B cell (primary cell): ENCODE measurements around the gene WNK4. TPM values are rescaled to one million over a fixed set of nuclear protein-coding genes. Genes with fewer than 3 reads are reported as not detected.
A peak's percentile ranks its signal among the peaks of the same experiment; 100 is the strongest.

Experiments
- ATAC-seq: fragments of 200-7000 bp; cut with Tn5 transposase; one replicate; pipeline ENCODE4 v1.10.0; 2021; ENCODE audit warnings: low read depth, mild to moderate bottlenecking, moderate number of reproducible peaks, moderate library complexity
- CTCF ChIA-PET: fragments of 350-600 bp; sonication (Branson Sonifier 250); formaldehyde crosslinking; loops from one replicate; lab custom pipeline; 2021; ENCODE audit warnings: antibody characterized with exemption, inconsistent platforms; lab: Charles Lee
- POLR2A ChIA-PET: fragments of 350-600 bp; sonication (Branson Sonifier 250); formaldehyde crosslinking; loops from one replicate; lab custom pipeline; 2021; ENCODE audit warnings: antibody characterized with exemption; lab: Charles Lee
- DNase-seq: peaks from one replicate; pipeline ENCODE4 v3.0.0; 2013
- H2AFZ ChIP-seq: 2 replicates; pipeline ENCODE4 v1.6.1; 2012; ENCODE audit warnings: mild to moderate bottlenecking, low read depth, low read length; ENCODE audit not compliant: insufficient read depth, poor library complexity, severe bottlenecking
- H3K27ac ChIP-seq, 2 donors: 1 replicate in 1 of 2; 2 replicates in 1 of 2; pipeline ENCODE4 v1.5.1; 2012 to 2013; ENCODE audit warnings: low read length in 2 of 2, mild to moderate bottlenecking in 2 of 2, moderate library complexity in 1 of 2
- H3K27me3 ChIP-seq, 4 experiments: fragments of 200-600 bp in 1 of 4; sonication (generic) in 1 of 4; replicated peaks in 1 of 4; 1 replicate in 2 of 4; 2 replicates in 2 of 4; pipeline versions ENCODE4 v1.6.1 to v1.7.0; 2013 to 2016; ENCODE audit warnings: low read length in 3 of 4, mild to moderate bottlenecking in 2 of 4, mixed read lengths in 1 of 4, moderate library complexity in 1 of 4; ENCODE audit not compliant: insufficient read depth in 4 of 4, control insufficient read depth in 3 of 4; ENCODE audit errors: control extremely low read depth in 1 of 4
- H3K36me3 ChIP-seq, 2 experiments: replicated peaks in 1 of 2; 1 replicate in 1 of 2; 2 replicates in 1 of 2; pipeline versions ENCODE4 v1.6.1 to v1.7.1; 2013; ENCODE audit warnings: low read length in 1 of 2; ENCODE audit not compliant: insufficient read depth in 2 of 2, control insufficient read depth in 1 of 2; ENCODE audit errors: control extremely low read depth in 1 of 2, extremely low read depth in 1 of 2
- H3K4me1 ChIP-seq, 2 donors: fragments of 200-600 bp in 1 of 2; sonication (generic) in 1 of 2; 1 replicate in 1 of 2; 2 replicates in 1 of 2; pipeline versions ENCODE4 v1.5.1 to v1.6.1; 2013 to 2017; ENCODE audit warnings: low read length in 2 of 2; ENCODE audit not compliant: control insufficient read depth in 2 of 2, insufficient read depth in 2 of 2
- H3K4me2 ChIP-seq: replicated peaks from 2 replicates; pipeline ENCODE3; 2012; ENCODE audit warnings: mild to moderate bottlenecking, low read depth, low read length; ENCODE audit not compliant: poor library complexity, severe bottlenecking
- H3K4me3 ChIP-seq, 5 experiments: fragments of 200-600 bp in 1 of 5; sonication (generic) in 1 of 5; 1 replicate in 3 of 5; 2 replicates in 2 of 5; pipeline versions ENCODE4 v1.5.1 to v1.7.0; 2011 to 2016; ENCODE audit warnings: low read length in 4 of 5, mild to moderate bottlenecking in 4 of 5, low read depth in 2 of 5, control low read depth in 1 of 5, moderate library complexity in 1 of 5; ENCODE audit not compliant: insufficient read depth in 1 of 5; ENCODE audit errors: control extremely low read depth in 1 of 5, extremely low read depth in 1 of 5
- H3K79me2 ChIP-seq: fragments of 200-600 bp; sonication (generic); one replicate; pipeline ENCODE4 v1.6.0; 2016; ENCODE audit warnings: low read length; ENCODE audit not compliant: control insufficient read depth, insufficient read depth
- H3K9ac ChIP-seq: fragments of 200-600 bp; sonication (generic); 2 replicates; pipeline ENCODE4 v1.6.1; 2017; ENCODE audit warnings: mild to moderate bottlenecking, low read length, moderate library complexity
- H3K9me3 ChIP-seq, 3 donors: one replicate each; pipeline versions ENCODE4 v1.6.1 to v1.7.1; 2013; ENCODE audit warnings: low read length in 2 of 3; ENCODE audit not compliant: control insufficient read depth in 2 of 3, insufficient read depth in 1 of 3; ENCODE audit errors: control extremely low read depth in 1 of 3
- H4K20me1 ChIP-seq: 2 replicates; pipeline ENCODE4 v1.6.0; 2012; ENCODE audit warnings: mild to moderate bottlenecking, low read length; ENCODE audit not compliant: insufficient read depth, control insufficient read depth, poor library complexity, severe bottlenecking
- H3K27ac Mint-ChIP-seq: one replicate; pipeline ENCODE4 v1.8.0; 2021; ENCODE audit warnings: mixed read lengths
- H3K27me3 Mint-ChIP-seq: one replicate; pipeline ENCODE4 v1.8.0; 2021; ENCODE audit warnings: mixed read lengths
- H3K4me1 Mint-ChIP-seq: one replicate; pipeline ENCODE4 v1.8.0; 2021; ENCODE audit warnings: mixed read lengths
- H3K4me3 Mint-ChIP-seq: one replicate; pipeline ENCODE4 v1.8.0; 2021; ENCODE audit warnings: mixed read lengths
- H3K9me3 Mint-ChIP-seq: one replicate; pipeline ENCODE4 v1.8.0; 2022; ENCODE audit warnings: mixed read lengths; ENCODE audit not compliant: insufficient read depth
- EZH2 ChIP-seq: IDR thresholded peaks from 2 replicates; pipeline ENCODE4 v1.6.1; 2012; ENCODE audit warnings: borderline replicate concordance, low read depth, mild to moderate bottlenecking, moderate library complexity, low read length; ENCODE audit not compliant: insufficient read depth, poor library complexity, severe bottlenecking
- WGBS: methylation state at CpG from one replicate; pipeline ENCODE4 v1.1.5; 2013; ENCODE audit warnings: missing lambda C conversion rate; ENCODE audit not compliant: insufficient coverage; 5-methylcytosine and 5-hydroxymethylcytosine counted together
- intact Hi-C: fragments of 100-400 bp; cut with micrococcal nuclease; formaldehyde crosslinking; loops from one replicate; pipeline ENCODE4 v1.10.0; 2022
- polyA plus RNA-seq: library from polyadenylated mRNA; depleted of rRNA; stranded (reverse); fragments of >200 nt; gene quantifications from 2 replicates; pipeline ENCODE4 v1.2.3, GENCODE V29; 2012
- total RNA-seq, 2 donors: library from RNA; stranded (reverse); fragments of 120-200 nt in 1 of 2; gene quantifications; 1 replicate in 1 of 2; 2 replicates in 1 of 2; pipeline versions ENCODE4 v1.2.3 to v1.2.4, GENCODE V29; 2013 to 2022
- TF ChIP-seq, protein P1 (sequence below): fragments of 200-600 bp; IDR thresholded peaks from one replicate; pipeline ENCODE4 v1.8.0; 2022; ENCODE audit warnings: antibody characterized with exemption, mild to moderate bottlenecking

WNK4 gene
- total and polyA plus RNA-seq, 2 donors (not counting 1 experiment from before 2014, with no cell fraction given), result 0.03 to 0.44 TPM

DNA sequence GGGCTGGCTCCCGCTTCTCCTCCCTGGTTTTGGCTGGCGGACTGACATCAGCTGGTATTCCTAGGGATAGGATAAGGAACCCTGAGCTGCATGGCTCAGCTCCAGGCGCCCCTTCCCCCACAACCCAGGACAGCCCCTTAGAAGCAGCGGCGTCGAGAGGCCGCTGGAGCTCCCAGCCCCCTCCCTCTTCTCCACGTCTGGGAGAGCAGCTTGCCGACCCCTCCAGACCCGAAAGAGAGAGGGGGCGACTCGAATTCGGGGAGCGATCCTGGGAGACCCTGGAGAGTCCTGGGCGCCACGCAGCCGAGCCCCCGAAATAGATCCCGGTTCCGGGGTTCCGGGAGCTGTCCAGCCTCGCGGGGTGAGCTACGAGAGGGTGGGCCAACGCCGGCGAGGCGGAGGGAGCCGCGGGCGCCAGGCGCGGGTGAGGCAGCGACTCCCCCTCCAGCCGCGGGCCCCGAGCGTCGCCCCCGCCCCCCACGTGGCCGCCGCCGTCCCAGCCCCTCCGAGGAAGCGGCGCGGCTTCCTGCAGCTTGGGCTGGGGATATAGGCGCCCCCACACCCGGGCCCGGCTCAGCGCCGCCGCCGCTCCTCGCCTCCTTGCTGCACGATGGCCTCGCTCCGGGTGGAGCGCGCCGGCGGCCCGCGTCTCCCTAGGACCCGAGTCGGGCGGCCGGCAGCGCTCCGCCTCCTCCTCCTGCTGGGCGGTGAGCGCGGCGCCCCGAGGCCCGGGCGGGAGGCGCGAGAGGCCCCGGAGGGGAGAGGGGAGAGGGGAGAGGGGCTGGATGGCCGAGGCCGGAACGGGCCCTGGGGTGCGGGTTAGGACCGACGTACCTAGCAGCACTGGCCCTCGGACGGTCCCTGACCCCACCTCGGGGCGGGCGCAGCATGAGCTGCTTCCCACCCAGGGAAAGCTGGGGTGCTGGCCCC is 19.5 kb upstream of the WNK4 start, which contains the start of gene RAMP2:
Gene RAMP2, plus strand, starts transcription at position 576 of the 930 bp plus-strand sequence. Its CDS starts 35 bp downstream, at position 611.
- intact Hi-C loops, result no loop called here
- H3K4me2 ChIP-seq, result peak within 1 kb of the TSS; percentile 93
- H4K20me1 ChIP-seq, result no peaks in the 10 kb centered on the region
- peak within 1 kb of the TSS; percentile 56 for H3K9ac ChIP-seq
- peaks cover 0 to 48% (median 18%) of the 10 kb centered on the region in 4 experiments for H3K27me3 ChIP-seq
- no peaks in the 10 kb centered on the region for H3K9me3 ChIP-seq
- WGBS, result 4% methylated on average over 78 of the region's 92 CpGs
- Mint-ChIP-seq H3K27me3 (peaks cover 50% of the 10 kb centered on the region), H3K4me3 (peak within 1 kb of the TSS; percentile 85), H3K27ac (peak within 1 kb of the TSS; percentile 37), H3K9me3 (no peaks in the 10 kb centered on the region), H3K4me1 (peaks cover 23% of the 10 kb centered on the region)
- H3K36me3 ChIP-seq, result no peaks in the 10 kb centered on the region
- POLR2A ChIA-PET, result interaction anchor here (0.6 to 1.1 kb wide), 3 partner anchors 13 to 264 kb away, joined by 3 to 4 read pairs (median 3); partner anchors contain the start of gene VPS25
- peak; percentile 32 for ATAC-seq
- H3K79me2 ChIP-seq, result no peaks in the 10 kb centered on the region
- TF ChIP-seq, protein P1, sequence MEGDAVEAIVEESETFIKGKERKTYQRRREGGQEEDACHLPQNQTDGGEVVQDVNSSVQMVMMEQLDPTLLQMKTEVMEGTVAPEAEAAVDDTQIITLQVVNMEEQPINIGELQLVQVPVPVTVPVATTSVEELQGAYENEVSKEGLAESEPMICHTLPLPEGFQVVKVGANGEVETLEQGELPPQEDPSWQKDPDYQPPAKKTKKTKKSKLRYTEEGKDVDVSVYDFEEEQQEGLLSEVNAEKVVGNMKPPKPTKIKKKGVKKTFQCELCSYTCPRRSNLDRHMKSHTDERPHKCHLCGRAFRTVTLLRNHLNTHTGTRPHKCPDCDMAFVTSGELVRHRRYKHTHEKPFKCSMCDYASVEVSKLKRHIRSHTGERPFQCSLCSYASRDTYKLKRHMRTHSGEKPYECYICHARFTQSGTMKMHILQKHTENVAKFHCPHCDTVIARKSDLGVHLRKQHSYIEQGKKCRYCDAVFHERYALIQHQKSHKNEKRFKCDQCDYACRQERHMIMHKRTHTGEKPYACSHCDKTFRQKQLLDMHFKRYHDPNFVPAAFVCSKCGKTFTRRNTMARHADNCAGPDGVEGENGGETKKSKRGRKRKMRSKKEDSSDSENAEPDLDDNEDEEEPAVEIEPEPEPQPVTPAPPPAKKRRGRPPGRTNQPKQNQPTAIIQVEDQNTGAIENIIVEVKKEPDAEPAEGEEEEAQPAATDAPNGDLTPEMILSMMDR, result no peak
- TF ChIP-seq EZH2, result no peak
- peaks cover 19 to 23% of the 10 kb centered on the region in 2 donors for H3K4me1 ChIP-seq
- peak within 1 kb of the TSS in 4 of 5 experiments; percentile 13 to 54 (median 39) for H3K4me3 ChIP-seq
- H3K27ac ChIP-seq, result no peak within 1 kb of the TSS
- peak; percentile 45 for DNase-seq
- peak within 1 kb of the TSS; percentile 64 for H2AFZ ChIP-seq
- CTCF ChIA-PET, result interaction anchor here (0.6 to 4.8 kb wide), 14 partner anchors 9 to 870 kb away, joined by 3 to 60 read pairs (median 4); partner anchors contain the start of genes PSMC3IP and VPS25
